Skeletal muscle cell (primary cell): ENCODE results near the gene DBNL.
"Not testable (repeated sequence)": the region's sequence is repeated elsewhere in the genome, so short reads cannot be mapped to it uniquely, and the experiment has no call there.

Experiments
- DNase-seq: peaks from one replicate; pipeline ENCODE4 v3.0.0-alpha.2; 2010; ENCODE audit warnings: low read depth
- H3K4me3 ChIP-seq: 2 replicates; pipeline ENCODE4 v1.5.1; 2011; ENCODE audit warnings: low read depth, mild to moderate bottlenecking, control low read depth, low read length, moderate library complexity

Gene DBNL

DNA sequence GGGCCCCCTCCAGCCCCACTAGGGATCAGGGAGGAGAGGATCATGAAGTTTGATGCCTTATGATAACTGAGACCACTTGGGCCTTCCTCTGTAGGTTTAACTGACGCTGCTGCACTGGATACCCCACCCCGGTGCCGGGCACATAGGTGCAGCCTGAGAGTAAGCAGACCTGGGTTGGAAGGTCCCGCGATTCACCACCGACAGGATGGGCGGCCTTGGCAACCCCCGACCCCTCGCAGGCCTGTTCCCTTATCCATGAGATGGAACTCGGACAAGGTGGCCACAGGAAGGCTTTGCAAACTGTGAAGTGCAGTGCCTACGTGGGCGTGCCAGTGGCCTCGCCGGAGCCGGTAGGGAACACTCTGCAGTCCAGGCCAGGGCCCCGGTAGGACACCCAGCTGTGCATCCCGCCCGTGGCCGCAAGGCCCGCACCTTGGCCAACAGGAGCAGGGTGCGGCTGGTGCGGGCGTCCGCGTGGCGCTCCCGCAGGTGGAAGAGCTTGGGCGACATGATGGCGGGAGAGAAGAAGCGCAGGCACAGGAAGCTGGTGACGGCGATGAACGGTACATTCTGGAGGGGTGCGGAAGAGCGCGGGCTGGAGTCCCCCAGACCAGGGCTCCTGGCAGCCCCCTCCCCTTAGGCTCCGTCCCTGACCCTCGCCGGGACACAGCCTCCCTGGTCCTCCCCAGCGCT is 4.6 kb upstream of the DBNL start:
- not testable (repeated sequence) for DNase-seq
- H3K4me3 ChIP-seq = peak overlapping the region; percentile 34

DNA sequence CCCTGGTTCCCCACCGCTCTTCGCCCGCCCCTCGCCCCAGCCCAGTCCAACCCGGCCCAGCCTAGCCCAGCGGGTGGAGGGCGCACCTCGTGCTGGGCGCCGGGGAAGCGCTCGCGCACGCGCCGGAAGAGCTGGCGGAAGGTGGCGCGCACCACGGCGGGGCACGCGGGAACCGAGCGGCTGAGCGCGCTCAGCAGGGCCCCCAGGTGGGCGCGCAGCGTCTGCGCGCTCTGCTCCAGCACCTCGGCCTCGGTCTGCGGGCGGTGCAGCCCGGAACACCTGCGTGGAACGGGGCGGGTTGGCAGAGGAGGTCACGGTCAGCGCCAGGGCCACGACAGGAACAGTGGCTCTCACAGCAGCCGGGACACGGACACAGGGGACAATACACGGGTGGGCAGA is 4.0 kb upstream of the DBNL start:
- peak overlapping the region; percentile 34 for H3K4me3 ChIP-seq
- DNase-seq = not testable (repeated sequence)

DNA sequence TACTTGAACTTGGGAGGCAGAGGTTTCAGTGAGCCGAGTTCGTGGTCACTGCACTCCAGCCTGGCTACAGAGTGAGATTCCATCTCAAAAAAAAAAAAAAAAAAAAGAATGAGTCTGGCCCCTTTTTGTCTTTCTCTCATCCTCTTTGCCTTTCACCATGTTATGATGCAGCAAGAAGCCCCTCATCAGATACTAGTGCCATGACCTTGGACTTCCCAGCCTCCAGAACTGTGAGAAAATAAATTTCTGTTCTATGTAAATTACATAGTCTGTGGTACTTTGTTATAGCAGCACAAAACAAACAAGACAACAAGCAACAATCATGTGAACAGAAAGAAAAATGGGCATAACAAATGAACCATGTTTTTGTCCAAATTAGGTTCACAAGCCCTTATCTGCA is 2.3 kb upstream of the DBNL start:
- no peak overlapping the region for H3K4me3 ChIP-seq
- no peak for DNase-seq

DNA sequence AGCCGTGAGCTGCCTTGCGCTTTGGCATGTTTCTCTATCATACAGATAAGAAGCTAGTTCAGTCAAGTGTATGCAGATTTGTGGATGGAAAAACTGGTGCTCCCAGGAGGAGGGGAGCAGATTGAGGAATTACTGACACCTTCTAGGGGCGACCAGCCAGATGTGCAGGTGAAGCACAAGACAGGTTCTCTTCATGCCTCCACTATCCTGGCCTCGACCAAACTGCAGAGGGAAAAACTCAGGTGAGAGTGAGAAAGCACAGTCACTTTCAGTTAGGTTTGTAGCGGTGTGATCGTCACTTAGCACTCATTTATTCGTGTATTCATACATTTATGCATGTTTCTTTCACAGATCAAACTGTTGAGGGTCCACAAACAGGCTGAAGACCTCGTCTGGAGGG is 600 bp upstream of the DBNL start:
- peak overlapping the region; percentile 91 for H3K4me3 ChIP-seq
- DNase-seq = no peak

DNA sequence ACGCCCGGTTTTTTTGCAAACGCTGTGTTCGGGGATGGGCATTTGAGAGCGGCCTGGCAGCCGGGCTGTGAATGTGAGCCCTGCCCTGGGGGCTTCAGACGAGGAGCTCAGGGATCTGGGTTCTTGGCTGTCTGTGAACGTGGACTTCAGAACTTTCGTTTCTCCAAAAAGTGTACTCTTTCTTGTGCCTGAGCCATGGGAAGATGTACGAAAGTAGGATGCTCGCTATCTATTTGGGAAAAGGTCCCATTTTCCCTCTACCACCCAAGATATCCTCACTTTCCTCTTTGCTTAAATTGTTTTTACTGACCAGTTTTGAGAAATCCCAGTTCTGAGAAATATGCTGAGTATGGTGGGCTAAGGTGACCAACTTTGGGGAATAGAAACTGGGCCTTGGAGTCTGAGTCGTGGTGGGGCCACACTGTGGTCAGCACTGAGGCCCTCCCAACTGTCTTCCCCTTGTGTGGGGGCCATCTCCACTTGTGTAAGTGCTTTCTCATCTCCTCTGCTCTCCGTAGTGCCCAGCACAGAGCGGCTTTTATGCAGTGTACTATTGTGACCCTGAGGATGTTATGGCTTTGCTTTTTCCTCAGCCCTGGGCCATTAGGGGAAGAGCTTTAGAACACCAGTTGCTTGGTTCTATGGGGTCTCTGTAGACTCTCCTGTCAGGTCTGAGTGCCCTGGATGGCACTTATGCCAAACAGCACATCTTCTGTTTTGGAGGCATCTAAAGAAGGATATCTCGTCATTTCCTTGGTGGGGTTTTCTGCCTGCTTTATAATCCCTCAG is 918 bp downstream of the DBNL start:
- peak overlapping the region; percentile 91 for H3K4me3 ChIP-seq
- no peak for DNase-seq

DNA sequence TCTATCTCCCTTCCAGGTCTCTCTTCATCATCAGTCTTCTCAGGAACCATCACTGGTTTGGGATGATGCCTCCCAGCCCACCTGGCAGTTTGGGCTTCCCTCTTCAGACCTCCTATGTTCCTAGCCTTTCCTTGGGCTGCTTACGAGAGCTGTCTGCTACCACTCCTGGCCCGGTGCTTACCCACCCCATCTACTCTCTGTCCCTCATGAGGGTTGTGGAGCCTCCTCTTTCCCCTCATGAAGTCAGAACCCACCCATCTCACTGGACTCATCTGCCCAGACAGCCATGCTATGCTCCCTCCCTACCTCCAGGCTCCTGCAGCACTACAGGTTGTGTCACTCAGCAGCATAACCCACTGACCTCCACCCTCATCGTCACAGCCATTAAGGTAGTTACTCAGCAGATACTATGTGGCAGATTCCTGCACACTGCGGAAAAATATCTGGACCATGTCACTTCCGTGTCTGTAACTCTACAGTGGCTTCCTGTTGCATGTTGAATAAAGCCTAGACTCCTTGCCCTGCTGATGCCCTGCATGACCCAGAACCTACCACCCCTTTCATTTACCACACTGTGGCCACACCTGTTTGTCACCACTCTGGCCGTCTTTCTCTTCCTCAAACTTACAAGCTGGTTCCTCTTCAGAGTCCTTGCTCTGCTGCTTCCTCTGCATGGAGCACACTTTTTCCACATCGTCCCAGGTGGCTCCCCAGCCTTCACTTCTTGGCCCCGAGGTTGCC is 2.0 kb downstream of the DBNL start:
- no peak overlapping the region for H3K4me3 ChIP-seq
- no peak for DNase-seq

DNA sequence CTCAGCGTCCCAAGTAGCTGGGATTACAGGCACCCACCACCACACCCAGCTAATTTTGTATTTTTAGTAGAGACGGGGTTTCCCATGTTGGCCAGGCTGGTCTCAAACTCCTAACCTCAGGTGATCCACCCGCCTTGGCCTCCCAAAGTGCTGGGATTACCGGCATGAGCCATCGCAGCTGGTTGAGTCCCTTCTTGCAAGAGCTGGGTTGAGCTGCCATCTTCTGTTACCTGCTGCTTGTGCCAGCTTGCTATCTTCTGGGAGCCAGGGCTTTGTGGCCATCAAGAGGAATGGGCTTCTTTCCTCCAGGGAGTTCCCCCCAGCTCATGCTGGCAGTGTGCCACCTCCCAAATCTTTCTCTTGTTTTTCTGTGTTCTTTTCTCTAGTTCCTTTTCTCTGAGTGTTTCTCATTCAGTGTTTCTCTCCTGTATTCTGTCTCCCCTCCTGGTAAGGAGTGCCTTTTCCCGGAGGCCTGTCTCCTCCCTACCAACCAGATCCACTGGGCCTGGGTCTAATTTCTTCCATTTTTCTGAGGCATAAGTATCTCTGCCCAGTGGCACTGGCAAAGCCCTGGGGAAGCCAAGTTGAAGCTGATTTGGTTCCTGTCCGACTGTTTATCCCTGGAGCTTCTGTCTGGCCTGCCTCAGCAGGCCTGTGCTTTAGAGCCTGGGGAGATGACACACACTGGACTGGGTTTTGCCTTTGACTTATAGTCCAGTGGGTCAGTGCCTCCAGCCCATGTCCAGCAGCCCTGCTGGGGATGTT is 3.7 kb downstream of the DBNL start:
- no peak overlapping the region for H3K4me3 ChIP-seq
- DNase-seq = no peak

DNA sequence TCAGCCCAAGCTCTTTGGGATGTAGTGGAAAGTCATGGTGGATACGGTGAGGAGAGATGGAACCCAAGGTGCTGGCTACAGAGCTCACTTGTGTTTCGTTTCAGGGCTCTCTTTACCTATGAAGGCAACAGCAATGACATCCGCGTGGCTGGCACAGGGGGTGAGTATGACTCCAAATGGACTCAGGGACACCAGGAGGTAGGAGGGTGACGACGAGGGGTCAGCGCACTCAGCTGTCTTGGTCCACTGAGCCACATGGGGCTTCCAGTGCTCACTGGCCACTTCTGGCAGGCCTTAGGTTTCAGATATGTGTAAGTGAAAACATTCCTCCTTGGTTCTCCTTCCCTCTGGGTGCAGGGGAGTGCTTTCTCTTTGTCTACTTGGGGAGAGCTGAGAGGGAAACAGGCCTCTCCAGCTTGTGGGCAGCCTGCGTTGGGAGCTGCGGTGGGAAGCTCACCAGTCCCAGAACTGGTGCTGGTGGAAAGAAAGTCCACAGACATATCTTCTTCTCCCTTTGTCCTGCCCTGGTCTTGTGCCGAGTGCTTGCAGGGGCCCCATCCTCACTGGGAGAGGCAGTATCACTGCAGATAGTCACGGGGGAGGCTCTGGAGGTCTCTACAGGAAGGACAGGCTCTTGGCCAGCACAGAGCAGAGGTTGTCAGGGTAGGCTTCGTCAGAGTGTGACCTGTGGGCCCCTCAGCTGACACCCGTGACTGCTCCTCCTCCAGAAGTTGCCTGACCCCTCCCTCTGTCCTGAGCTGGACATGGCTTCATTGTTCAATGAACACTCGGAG is 5.8 kb downstream of the DBNL start:
- H3K4me3 ChIP-seq = no peak overlapping the region
- no peak for DNase-seq

DNA sequence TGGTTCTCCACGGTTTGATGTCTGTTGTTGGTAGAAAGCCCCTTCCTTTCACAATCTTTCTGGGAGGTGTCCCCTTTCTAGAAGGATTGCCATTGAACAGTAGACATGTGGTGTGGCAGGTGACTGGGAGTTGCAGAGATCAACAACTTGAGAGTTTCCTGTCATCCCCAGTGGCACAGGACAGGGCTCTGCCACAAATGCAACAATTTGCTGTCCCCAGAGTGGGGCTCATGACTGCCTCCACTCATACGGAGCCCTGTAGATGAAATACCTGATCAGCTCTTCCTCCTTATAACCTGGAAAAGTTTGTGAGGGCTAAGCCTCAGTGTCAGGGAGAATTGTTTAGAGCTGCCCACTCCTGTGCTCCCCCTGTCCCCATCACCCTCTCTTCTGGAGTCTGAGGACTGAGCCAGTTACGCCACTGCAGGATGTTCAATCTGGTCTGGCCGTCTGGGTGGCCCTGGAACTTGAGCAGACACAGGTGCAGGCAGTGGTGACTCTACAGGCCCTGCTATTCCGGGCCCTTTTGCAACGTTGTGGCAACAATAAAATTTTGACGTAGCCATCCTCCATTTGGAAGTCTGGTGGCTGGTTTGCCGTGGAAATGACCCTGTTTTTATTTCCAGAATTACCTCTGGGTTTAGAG is 6.5 kb downstream of the DBNL start:
- no peak for DNase-seq
- H3K4me3 ChIP-seq = no peak overlapping the region

DNA sequence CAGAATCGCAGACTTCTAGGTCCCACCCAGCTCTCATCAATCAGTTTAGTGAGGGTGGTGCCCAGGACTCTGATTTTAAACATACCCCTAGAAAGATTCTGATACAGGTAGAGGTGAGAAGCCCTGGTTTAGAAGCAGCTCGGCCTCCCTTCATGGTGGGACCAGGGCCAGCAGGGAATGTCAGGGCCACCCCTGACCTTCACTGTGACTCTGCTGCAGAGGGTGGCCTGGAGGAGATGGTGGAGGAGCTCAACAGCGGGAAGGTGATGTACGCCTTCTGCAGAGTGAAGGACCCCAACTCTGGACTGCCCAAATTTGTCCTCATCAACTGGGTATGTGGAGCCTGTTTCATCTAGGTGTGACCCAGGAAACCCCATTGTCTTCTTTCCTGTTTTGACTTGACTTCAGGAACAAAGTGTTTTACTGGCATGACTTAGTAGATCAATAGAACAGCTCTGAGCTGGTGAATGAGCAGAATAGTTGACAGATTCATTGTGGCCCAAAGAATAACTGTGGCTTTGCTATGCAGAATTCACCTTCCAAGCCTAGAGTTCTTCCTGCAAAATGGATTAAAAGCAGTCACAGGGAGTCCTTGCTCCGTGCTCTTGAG is 7.2 kb downstream of the DBNL start:
- no peak overlapping the region for H3K4me3 ChIP-seq
- no peak for DNase-seq

DNA sequence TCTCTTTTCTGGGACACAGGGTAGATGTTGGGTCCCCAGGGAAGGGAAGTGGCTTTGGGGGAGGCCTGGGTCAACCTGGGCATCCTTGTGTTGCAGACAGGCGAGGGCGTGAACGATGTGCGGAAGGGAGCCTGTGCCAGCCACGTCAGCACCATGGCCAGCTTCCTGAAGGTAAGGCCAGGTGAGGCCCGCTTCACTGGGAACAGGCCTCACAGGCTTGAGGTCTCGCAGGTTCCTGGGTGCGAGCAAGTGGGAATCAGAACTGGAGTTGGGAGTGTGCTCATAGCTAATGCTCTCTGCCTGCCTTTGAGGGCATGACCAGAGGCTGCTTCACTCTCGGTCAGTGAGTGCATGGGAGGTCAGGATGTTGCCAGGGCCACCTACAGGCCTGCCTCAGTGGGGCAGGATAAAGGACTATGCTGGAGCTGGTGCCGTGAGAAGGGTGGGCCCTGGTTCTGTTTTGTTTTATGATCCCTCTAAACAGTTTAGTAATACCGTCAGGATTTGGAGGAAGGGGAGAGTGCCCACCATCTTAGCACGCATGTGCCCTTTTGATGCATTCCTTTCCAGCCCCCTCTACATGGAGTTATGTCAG is 8.4 kb downstream of the DBNL start:
- H3K4me3 ChIP-seq = no peak overlapping the region
- no peak for DNase-seq

DNA sequence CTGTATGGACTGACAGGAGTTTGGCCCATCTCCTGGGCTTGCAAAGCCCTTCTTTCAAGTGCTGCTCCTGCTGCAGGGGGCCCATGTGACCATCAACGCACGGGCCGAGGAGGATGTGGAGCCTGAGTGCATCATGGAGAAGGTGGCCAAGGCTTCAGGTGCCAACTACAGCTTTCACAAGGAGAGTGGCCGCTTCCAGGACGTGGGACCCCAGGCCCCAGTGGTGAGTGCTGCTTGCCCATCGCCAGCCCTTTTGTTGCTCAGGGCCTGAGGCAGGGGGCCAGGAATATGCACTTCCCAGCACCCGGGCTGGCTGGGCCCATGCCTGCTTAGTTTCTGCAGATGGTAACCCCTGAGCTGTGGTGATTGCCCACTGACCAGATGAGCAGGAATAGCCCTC is 12.2 kb downstream of the DBNL start:
- no peak for DNase-seq
- H3K4me3 ChIP-seq = no peak overlapping the region

DNA sequence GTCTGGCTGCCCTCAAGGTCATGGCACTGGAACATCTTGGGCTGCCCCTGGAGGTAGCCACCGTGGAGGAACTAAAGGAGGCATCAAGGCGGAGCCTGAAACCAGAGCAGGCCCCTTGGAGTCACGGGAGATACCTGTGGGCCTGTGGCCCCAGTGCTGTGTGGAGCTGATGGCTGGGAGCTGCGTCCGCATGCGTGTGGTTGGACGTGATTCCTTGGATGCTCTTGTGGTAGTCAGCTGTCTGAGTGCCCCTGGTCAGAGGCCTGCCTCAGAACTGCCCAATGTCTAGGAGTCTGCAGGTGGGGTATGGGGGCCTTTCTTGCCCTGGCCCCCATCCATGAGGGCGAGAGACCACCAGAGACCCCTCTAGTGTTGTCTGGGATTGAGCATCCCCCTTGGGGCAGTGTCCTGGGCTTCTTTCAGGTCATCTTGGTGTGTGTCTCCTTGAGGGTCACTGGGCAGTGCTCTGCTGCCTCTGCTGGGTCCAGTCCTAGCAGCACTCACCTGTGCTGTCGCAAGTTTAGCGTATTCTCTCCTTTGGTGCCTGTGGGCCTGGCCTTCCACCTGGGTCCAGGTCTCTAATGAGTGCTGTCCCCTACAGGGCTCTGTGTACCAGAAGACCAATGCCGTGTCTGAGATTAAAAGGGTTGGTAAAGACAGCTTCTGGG is 12.8 kb downstream of the DBNL start:
- no peak for DNase-seq
- H3K4me3 ChIP-seq = no peak overlapping the region

DNA sequence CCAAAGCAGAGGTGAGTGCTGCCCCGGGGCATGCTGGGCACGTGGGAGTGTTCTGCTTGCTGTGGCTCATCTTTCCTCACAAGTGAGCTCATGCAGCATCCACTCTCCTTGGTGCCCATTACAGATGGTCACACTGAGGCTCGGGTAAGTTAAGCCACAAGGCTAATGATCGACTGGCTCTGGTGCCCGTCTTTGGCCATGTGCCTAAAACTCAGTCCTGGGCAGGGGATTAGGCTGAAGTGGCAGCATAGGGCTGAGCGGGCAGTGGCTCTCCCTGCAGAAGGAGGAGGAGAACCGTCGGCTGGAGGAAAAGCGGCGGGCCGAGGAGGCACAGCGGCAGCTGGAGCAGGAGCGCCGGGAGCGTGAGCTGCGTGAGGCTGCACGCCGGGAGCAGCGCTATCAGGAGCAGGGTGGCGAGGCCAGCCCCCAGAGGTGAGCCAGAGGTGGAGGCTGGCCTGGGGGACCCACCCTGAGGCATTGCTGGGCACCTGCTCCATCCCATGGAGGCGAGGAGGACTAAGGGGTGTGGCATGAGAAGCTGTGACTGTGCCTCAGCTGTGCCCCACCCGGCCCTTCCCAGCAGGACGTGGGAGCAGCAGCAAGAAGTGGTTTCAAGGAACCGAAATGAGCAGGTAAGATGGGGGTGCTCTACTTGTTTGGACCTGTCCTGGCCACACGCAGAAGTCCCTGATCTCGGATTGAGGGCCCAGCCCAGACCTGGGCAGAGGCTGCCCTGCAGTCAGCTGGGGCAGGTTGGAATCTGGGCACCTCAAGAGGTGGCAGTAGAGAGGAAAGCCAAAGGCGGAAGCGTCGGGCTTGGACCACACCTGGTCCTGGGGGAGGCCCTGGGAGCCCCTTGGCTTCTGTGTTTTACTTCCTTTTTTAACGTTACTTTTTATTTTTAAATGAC is 13.6 kb downstream of the DBNL start:
- H3K4me3 ChIP-seq = no peak overlapping the region
- DNase-seq = no peak

DNA sequence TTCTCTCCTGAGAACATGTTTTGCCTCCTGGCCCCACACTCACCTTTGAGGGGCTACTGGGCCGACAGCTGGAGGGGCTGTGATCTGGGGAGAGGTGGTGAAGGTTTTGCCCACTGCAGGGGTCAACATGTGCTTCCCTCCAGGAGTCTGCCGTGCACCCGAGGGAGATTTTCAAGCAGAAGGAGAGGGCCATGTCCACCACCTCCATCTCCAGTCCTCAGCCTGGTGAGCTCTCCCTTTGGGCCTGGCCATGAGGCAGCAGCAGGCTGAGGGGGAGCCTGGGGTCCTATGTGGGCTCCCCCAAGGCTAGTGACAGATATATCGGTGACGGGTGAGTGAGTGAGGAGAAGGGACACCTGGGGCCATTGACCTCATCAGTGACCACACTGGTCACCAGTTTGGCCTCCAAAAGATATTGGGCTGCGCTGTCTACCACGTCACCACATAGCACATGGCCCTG is 14.3 kb downstream of the DBNL start:
- DNase-seq = no peak
- no peak overlapping the region for H3K4me3 ChIP-seq
